SK-N-SH treated with all-trans-retinoic acid at 6 μM for 48 hours (cell line): Measurements from ENCODE around the gene NSL1.

Experiments used
- ATAC-seq: fragments of 200-7000 bp; cut with Tn5 transposase; 3 replicates; pipeline ENCODE4 v1.9.1; 2020; ENCODE audit warnings: mild to moderate bottlenecking, moderate library complexity
- ARNTL ChIP-seq: fragments of 450-650 bp; formaldehyde crosslinking; IDR thresholded peaks from 2 replicates; pipeline ENCODE4 v1.5.0; 2020; ENCODE audit warnings: low read depth, mild to moderate bottlenecking, moderate library complexity, borderline replicate concordance
- CSDC2 ChIP-seq: fragments of 250-450 bp; sonication (Bioruptor Pico); IDR thresholded peaks from 2 replicates; pipeline ENCODE4 v1.5.0; 2020; ENCODE audit warnings: mild to moderate bottlenecking, moderate library complexity
- ESRRG ChIP-seq: fragments of 250-450 bp; sonication (Bioruptor Pico); IDR thresholded peaks from 2 replicates; pipeline ENCODE4 v1.6.1; 2021; ENCODE audit warnings: mild to moderate bottlenecking
- GLIS3 ChIP-seq: fragments of 250-450 bp; sonication (Bioruptor Pico); IDR thresholded peaks from 2 replicates; pipeline ENCODE4 v1.5.0; 2020; ENCODE audit warnings: mild to moderate bottlenecking, moderate library complexity
- ISL1 ChIP-seq: fragments of 250-450 bp; sonication (Bioruptor Pico); IDR thresholded peaks from 2 replicates; pipeline ENCODE4 v2.1.2; 2022; ENCODE audit warnings: mild to moderate bottlenecking, moderate library complexity
- OSR1 ChIP-seq: fragments of 250-450 bp; sonication (Bioruptor Pico); IDR thresholded peaks from 2 replicates; pipeline ENCODE4 v1.8.0; 2022; ENCODE audit warnings: moderate library complexity, mild to moderate bottlenecking, inconsistent platforms
- RARB ChIP-seq: fragments of 250-450 bp; sonication (Bioruptor Pico); IDR thresholded peaks from 2 replicates; pipeline ENCODE4 v1.8.0; 2021; ENCODE audit warnings: mild to moderate bottlenecking, moderate library complexity
- TCF4 ChIP-seq: fragments of 250-450 bp; sonication (Bioruptor Pico); IDR thresholded peaks from 2 replicates; pipeline ENCODE4 v1.8.0; 2021; ENCODE audit warnings: mild to moderate bottlenecking, moderate library complexity, borderline replicate concordance
- TOX ChIP-seq: fragments of 250-450 bp; sonication (Bioruptor Pico); IDR thresholded peaks from 2 replicates; pipeline ENCODE4 v1.8.0; 2021; ENCODE audit warnings: mild to moderate bottlenecking, moderate library complexity, borderline replicate concordance
- ZC3H10 ChIP-seq: fragments of 250-450 bp; sonication (Bioruptor Pico); IDR thresholded peaks from 2 replicates; pipeline ENCODE4 v1.5.1; 2021; ENCODE audit warnings: mild to moderate bottlenecking, moderate library complexity
- ZFP30 ChIP-seq: fragments of 450-650 bp; formaldehyde crosslinking; IDR thresholded peaks from 2 replicates; pipeline ENCODE4 v1.5.0; 2022; ENCODE audit warnings: mild to moderate bottlenecking, moderate library complexity
- ZNF70 ChIP-seq: fragments of 450-650 bp; formaldehyde crosslinking; IDR thresholded peaks from 2 replicates; pipeline ENCODE4 v1.5.0; 2020; ENCODE audit warnings: mild to moderate bottlenecking, moderate library complexity
- ZNF8 ChIP-seq: fragments of 450-650 bp; formaldehyde crosslinking; IDR thresholded peaks from 2 replicates; pipeline ENCODE4 v1.5.0; 2020; ENCODE audit warnings: mild to moderate bottlenecking, moderate library complexity
- TF ChIP-seq, protein P1 (sequence below): fragments of 250-450 bp; sonication (Bioruptor Pico); IDR thresholded peaks from 2 replicates; pipeline ENCODE4 v1.5.1; 2021; ENCODE audit warnings: mild to moderate bottlenecking, moderate library complexity
- TF ChIP-seq, protein P2 (sequence below): fragments of 250-450 bp; sonication (Bioruptor Pico); IDR thresholded peaks from 2 replicates; pipeline ENCODE4 v1.8.0; 2020; ENCODE audit warnings: mild to moderate bottlenecking, moderate library complexity, borderline replicate concordance
- TF ChIP-seq, protein P3 (sequence below): fragments of 250-450 bp; sonication (Bioruptor Pico); IDR thresholded peaks from 2 replicates; pipeline ENCODE4 v1.5.1; 2020; ENCODE audit warnings: low read depth, mild to moderate bottlenecking, moderate library complexity
- TF ChIP-seq, protein P4 (sequence below): fragments of 250-450 bp; sonication (Bioruptor Pico); IDR thresholded peaks from 2 replicates; pipeline ENCODE4 v1.5.0; 2020; ENCODE audit warnings: mild to moderate bottlenecking, moderate library complexity

The NSL1 gene

GRCh38 chr1:212688341-212689047 lies 103.1 kb downstream of the NSL1 start:
- TF ChIP-seq, protein P1, sequence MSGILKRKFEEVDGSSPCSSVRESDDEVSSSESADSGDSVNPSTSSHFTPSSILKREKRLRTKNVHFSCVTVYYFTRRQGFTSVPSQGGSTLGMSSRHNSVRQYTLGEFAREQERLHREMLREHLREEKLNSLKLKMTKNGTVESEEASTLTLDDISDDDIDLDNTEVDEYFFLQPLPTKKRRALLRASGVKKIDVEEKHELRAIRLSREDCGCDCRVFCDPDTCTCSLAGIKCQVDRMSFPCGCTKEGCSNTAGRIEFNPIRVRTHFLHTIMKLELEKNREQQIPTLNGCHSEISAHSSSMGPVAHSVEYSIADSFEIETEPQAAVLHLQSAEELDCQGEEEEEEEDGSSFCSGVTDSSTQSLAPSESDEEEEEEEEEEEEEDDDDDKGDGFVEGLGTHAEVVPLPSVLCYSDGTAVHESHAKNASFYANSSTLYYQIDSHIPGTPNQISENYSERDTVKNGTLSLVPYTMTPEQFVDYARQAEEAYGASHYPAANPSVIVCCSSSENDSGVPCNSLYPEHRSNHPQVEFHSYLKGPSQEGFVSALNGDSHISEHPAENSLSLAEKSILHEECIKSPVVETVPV (CRISPR knock-in tag) = no peak
- no peak for TF ChIP-seq TOX
- no peak for ATAC-seq

- TF ChIP-seq GLIS3 (CRISPR knock-in tag) = no peak
- no peak for ATAC-seq
Measured at GRCh38 chr1:212687811-212688210, 103.8 kb downstream of the NSL1 start.

GRCh38 chr1:212686591-212686990 lies 105.0 kb downstream of the NSL1 start:
- ATAC-seq = no peak
- TF ChIP-seq CSDC2 (CRISPR knock-in tag) = no peak
- TF ChIP-seq ZFP30 = no peak
- TF ChIP-seq RARB (CRISPR knock-in tag) = no peak
- no peak for TF ChIP-seq ZNF8
- TF ChIP-seq ESRRG (CRISPR knock-in tag) = no peak
- TF ChIP-seq ZNF70 (CRISPR knock-in tag) = no peak
- TF ChIP-seq, protein P2, sequence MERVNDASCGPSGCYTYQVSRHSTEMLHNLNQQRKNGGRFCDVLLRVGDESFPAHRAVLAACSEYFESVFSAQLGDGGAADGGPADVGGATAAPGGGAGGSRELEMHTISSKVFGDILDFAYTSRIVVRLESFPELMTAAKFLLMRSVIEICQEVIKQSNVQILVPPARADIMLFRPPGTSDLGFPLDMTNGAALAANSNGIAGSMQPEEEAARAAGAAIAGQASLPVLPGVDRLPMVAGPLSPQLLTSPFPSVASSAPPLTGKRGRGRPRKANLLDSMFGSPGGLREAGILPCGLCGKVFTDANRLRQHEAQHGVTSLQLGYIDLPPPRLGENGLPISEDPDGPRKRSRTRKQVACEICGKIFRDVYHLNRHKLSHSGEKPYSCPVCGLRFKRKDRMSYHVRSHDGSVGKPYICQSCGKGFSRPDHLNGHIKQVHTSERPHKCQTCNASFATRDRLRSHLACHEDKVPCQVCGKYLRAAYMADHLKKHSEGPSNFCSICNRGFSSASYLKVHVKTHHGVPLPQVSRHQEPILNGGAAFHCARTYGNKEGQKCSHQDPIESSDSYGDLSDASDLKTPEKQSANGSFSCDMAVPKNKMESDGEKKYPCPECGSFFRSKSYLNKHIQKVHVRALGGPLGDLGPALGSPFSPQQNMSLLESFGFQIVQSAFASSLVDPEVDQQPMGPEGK (CRISPR knock-in tag) = no peak
- TF ChIP-seq, protein P3, sequence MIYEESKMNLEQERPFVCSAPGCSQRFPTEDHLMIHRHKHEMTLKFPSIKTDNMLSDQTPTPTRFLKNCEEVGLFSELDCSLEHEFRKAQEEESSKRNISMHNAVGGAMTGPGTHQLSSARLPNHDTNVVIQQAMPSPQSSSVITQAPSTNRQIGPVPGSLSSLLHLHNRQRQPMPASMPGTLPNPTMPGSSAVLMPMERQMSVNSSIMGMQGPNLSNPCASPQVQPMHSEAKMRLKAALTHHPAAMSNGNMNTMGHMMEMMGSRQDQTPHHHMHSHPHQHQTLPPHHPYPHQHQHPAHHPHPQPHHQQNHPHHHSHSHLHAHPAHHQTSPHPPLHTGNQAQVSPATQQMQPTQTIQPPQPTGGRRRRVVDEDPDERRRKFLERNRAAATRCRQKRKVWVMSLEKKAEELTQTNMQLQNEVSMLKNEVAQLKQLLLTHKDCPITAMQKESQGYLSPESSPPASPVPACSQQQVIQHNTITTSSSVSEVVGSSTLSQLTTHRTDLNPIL = no peak
- TF ChIP-seq TOX = no peak
- no peak for TF ChIP-seq OSR1 (CRISPR knock-in tag)

- no peak for ATAC-seq
- no peak for TF ChIP-seq ISL1 (CRISPR knock-in tag)
- TF ChIP-seq TCF4 (CRISPR knock-in tag) = no peak
- no peak for TF ChIP-seq ZC3H10
- TF ChIP-seq, protein P2 (CRISPR knock-in tag) = no peak
- TF ChIP-seq ARNTL (CRISPR knock-in tag) = no peak
- TF ChIP-seq, protein P4, sequence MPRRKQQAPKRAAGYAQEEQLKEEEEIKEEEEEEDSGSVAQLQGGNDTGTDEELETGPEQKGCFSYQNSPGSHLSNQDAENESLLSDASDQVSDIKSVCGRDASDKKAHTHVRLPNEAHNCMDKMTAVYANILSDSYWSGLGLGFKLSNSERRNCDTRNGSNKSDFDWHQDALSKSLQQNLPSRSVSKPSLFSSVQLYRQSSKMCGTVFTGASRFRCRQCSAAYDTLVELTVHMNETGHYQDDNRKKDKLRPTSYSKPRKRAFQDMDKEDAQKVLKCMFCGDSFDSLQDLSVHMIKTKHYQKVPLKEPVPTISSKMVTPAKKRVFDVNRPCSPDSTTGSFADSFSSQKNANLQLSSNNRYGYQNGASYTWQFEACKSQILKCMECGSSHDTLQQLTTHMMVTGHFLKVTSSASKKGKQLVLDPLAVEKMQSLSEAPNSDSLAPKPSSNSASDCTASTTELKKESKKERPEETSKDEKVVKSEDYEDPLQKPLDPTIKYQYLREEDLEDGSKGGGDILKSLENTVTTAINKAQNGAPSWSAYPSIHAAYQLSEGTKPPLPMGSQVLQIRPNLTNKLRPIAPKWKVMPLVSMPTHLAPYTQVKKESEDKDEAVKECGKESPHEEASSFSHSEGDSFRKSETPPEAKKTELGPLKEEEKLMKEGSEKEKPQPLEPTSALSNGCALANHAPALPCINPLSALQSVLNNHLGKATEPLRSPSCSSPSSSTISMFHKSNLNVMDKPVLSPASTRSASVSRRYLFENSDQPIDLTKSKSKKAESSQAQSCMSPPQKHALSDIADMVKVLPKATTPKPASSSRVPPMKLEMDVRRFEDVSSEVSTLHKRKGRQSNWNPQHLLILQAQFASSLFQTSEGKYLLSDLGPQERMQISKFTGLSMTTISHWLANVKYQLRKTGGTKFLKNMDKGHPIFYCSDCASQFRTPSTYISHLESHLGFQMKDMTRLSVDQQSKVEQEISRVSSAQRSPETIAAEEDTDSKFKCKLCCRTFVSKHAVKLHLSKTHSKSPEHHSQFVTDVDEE (CRISPR knock-in tag) = no peak
- TF ChIP-seq, protein P1 (CRISPR knock-in tag) = no peak
- TF ChIP-seq CSDC2 (CRISPR knock-in tag) = no peak
Measured at GRCh38 chr1:212686069-212686468, 105.5 kb downstream of the NSL1 start.
